CD4-positive, alpha-beta T cell (primary cell): ENCODE data around the gene DYNLT2B. TPM values are rescaled to one million over a fixed set of nuclear protein-coding genes. Genes with fewer than 3 reads are reported as not detected.

Experiments used
- ATAC-seq: fragments of 200-7000 bp; cut with Tn5 transposase; one replicate; pipeline ENCODE4 v1.10.0; 2022; ENCODE audit warnings: mild to moderate bottlenecking; ENCODE audit not compliant: poor library complexity
- CTCF ChIA-PET: fragments of 350-600 bp; sonication (Branson Sonifier 250); formaldehyde crosslinking; loops from one replicate; lab custom pipeline; 2021; ENCODE audit warnings: antibody characterized with exemption, inconsistent platforms; lab: Charles Lee
- POLR2A ChIA-PET: fragments of 350-600 bp; sonication (Branson Sonifier 250); formaldehyde crosslinking; loops from one replicate; lab custom pipeline; 2021; ENCODE audit warnings: antibody characterized with exemption, inconsistent platforms; lab: Charles Lee
- DNase-seq, 14 experiments: peaks; one replicate each; pipeline ENCODE4 v3.0.0-alpha.2; 2013 to 2020; ENCODE audit warnings: mixed read lengths in 2 of 14
- H3K27ac ChIP-seq, 2 donors: one replicate each; pipeline versions ENCODE4 v1.5.1 to v1.7.0; 2013; ENCODE audit warnings: low read length in 2 of 2, low read depth in 1 of 2, mild to moderate bottlenecking in 1 of 2
- H3K27me3 ChIP-seq, 2 experiments: 1 replicate in 1 of 2; 2 replicates in 1 of 2; pipeline versions ENCODE4 v1.6.1 to v1.7.0; 2013; ENCODE audit warnings: low read length in 2 of 2, control low read depth in 1 of 2, mild to moderate bottlenecking in 1 of 2, moderate library complexity in 1 of 2; ENCODE audit not compliant: insufficient read depth in 2 of 2, control insufficient read depth in 1 of 2
- H3K36me3 ChIP-seq: one replicate; pipeline ENCODE4 v1.6.1; 2013; ENCODE audit warnings: low read length, control low read depth; ENCODE audit not compliant: insufficient read depth
- H3K4me1 ChIP-seq: one replicate; pipeline ENCODE4 v1.6.1; 2013; ENCODE audit warnings: low read length, control low read depth; ENCODE audit not compliant: insufficient read depth
- H3K4me3 ChIP-seq: one replicate; pipeline ENCODE4 v1.5.1; 2013; ENCODE audit warnings: mild to moderate bottlenecking, low read length, moderate library complexity
- H3K9me3 ChIP-seq, 2 experiments: 1 replicate in 1 of 2; 2 replicates in 1 of 2; pipeline versions ENCODE4 v1.6.1 to v1.7.0; 2013; ENCODE audit warnings: low read length in 2 of 2, mild to moderate bottlenecking in 2 of 2, control low read depth in 1 of 2, moderate library complexity in 1 of 2; ENCODE audit not compliant: control insufficient read depth in 1 of 2, insufficient read depth in 1 of 2
- H3K27ac Mint-ChIP-seq: one replicate; pipeline ENCODE4 v1.8.0; 2020; ENCODE audit warnings: mixed read lengths
- H3K27me3 Mint-ChIP-seq: one replicate; pipeline ENCODE4 v1.8.0; 2021; ENCODE audit warnings: mixed read lengths
- H3K36me3 Mint-ChIP-seq: one replicate; pipeline ENCODE4 v1.8.0; 2021; ENCODE audit warnings: low read depth, mixed read lengths
- H3K4me1 Mint-ChIP-seq: one replicate; pipeline ENCODE4 v1.8.0; 2021; ENCODE audit warnings: low read depth, mixed read lengths
- H3K4me3 Mint-ChIP-seq: one replicate; pipeline ENCODE4 v1.8.0; 2020; ENCODE audit warnings: mild to moderate bottlenecking, mixed read lengths
- H3K9me3 Mint-ChIP-seq: one replicate; pipeline ENCODE4 v1.8.0; 2020; ENCODE audit warnings: mixed read lengths
- intact Hi-C, 2 experiments: fragments of 100-400 bp; cut with DNase I in 1 of 2; cut with micrococcal nuclease in 1 of 2; formaldehyde crosslinking; loops; one replicate each; pipeline versions ENCODE4 v1.15.1 to v1.9.0; 2023 to 2025; cut with DNase I, micrococcal nuclease
- total RNA-seq, 174 experiments: library from RNA in 2 of 174; stranded (reverse) in 2 of 174; gene quantifications; one replicate each; pipeline ENCODE4 v1.2.3 and lab custom pipeline; 2021 to 2026
- TF ChIP-seq, protein P1 (sequence below): fragments of 200-600 bp; IDR thresholded peaks from one replicate; pipeline ENCODE4 v1.8.0; 2022; ENCODE audit warnings: antibody characterized with exemption, mild to moderate bottlenecking

The DYNLT2B gene
- total RNA-seq, 2 experiments from 2014 or later: 4.5 to 4.6 TPM

DNA sequence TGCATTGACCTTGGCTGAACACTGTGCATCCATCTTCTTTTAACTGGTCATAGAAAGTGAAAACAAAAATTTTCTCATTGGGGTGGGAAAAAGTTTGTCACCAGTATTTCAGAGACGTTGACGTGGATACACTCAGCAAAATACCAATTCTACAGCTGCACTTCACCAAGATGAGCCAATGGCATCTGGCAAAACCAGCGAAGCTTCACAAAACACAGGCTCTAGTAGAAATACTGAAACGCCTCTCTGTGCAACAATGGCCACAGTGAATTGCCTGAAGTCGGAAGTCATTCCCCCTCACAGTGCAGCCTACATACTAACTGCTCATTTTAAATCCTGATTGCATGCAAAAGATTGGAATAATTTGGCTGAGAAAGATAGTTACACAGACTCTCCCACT, 47.5 kb downstream of the DYNLT2B start:
- Mint-ChIP-seq H3K27me3 (no peaks in the 10 kb centered on the region), H3K27ac (no peak overlapping the region), H3K36me3 (peaks cover 43% of the 10 kb centered on the region), H3K9me3 (no peaks in the 10 kb centered on the region), H3K4me3 (no peak overlapping the region), H3K4me1 (peaks cover 12% of the 10 kb centered on the region)
- H3K27me3 ChIP-seq: no peaks in the 10 kb centered on the region
- TF ChIP-seq, protein P1, sequence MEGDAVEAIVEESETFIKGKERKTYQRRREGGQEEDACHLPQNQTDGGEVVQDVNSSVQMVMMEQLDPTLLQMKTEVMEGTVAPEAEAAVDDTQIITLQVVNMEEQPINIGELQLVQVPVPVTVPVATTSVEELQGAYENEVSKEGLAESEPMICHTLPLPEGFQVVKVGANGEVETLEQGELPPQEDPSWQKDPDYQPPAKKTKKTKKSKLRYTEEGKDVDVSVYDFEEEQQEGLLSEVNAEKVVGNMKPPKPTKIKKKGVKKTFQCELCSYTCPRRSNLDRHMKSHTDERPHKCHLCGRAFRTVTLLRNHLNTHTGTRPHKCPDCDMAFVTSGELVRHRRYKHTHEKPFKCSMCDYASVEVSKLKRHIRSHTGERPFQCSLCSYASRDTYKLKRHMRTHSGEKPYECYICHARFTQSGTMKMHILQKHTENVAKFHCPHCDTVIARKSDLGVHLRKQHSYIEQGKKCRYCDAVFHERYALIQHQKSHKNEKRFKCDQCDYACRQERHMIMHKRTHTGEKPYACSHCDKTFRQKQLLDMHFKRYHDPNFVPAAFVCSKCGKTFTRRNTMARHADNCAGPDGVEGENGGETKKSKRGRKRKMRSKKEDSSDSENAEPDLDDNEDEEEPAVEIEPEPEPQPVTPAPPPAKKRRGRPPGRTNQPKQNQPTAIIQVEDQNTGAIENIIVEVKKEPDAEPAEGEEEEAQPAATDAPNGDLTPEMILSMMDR: no peak
- intact Hi-C loops: no loop called here
- H3K9me3 ChIP-seq: peaks cover 0 to 4% of the 10 kb centered on the region in 2 experiments
- H3K4me1 ChIP-seq: peaks cover 27% of the 10 kb centered on the region
- ChIA-PET POLR2A (no interaction called here), CTCF (no interaction called here)
- no peak overlapping the region for H3K27ac ChIP-seq
- no peak for DNase-seq
- peaks cover 38% of the 10 kb centered on the region for H3K36me3 ChIP-seq
- no peak for ATAC-seq
- H3K4me3 ChIP-seq: no peak overlapping the region

DNA sequence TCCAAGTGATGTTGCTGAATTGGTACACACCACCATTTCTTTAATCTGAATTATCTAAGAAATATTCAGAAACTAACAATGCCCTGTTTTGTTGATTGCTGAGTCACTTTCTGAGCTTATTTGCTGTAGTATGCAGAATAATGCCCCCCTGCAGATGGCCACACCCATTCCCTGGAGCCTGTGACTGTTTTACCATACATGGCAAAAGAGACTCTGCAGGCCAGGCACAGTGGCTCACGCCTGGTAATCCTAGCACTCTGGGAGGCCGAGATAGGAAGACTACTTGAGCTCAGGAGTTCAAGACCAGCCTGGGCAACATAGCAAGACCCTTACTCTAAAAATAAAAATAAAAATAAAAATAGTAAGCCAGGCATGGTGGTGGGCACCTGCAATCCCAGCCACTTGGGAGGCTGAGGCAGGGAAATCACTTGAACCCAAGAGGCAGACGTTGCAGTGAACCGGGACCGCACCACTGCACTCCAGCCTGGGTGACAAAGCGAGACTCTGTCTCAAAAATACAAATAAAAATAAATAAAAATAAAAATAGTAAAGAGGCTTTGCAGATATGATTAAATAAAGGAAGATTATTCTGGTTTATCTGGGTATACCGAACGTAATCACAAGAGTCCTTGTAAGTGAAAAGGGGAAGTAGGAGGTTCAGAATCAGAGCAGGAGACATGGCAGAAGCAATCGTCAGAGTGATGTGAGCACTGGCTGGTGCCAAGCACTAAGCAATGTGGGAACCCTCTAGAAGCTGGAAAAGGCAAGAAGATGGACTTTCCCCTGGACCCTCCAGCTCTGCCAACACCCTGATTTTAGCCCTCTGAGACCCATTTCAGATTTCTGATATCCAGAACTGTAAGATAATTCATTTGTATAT, 49.5 kb downstream of the DYNLT2B start:
- POLR2A ChIA-PET: no interaction called here
- H3K27ac Mint-ChIP-seq: peak overlapping the region; percentile 37
- no peaks in the 10 kb centered on the region for H3K27me3 Mint-ChIP-seq
- Histone ChIP-seq H3K9me3 (peaks cover 0 to 4% of the 10 kb centered on the region in 2 experiments), H3K4me1 (peaks cover 12% of the 10 kb centered on the region), H3K4me3 (no peak overlapping the region), H3K27ac (no peak overlapping the region), H3K36me3 (peaks cover 50% of the 10 kb centered on the region), H3K27me3 (no peaks in the 10 kb centered on the region)
- intact Hi-C loops: no loop called here
- ATAC-seq: no peak
- TF ChIP-seq, protein P1: no peak
- peaks cover 53% of the 10 kb centered on the region for H3K36me3 Mint-ChIP-seq
- no peaks in the 10 kb centered on the region for H3K9me3 Mint-ChIP-seq
- CTCF ChIA-PET: no interaction called here
- no peak overlapping the region for H3K4me3 Mint-ChIP-seq
- DNase-seq: no peak
- no peaks in the 10 kb centered on the region for H3K4me1 Mint-ChIP-seq

DNA sequence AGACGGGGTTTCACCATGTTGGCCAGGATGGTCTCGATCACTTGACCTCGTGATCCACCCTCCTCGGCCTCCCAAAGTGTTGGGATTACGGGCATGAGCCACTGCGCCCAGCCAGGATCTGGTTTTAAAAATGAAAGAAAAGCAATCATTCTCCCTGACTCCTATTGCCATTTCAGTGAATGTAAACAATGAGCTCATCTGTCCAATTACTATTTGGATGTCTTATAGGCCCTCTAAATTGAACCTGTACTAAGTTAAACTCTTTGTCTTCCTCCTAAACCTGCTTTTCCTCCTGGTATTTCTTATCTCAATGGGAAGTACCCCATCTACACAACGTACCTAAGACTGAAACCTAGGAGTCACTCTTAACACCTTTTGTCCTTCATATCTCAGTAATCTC, 54.2 kb downstream of the DYNLT2B start:
- peaks cover 47% of the 10 kb centered on the region for H3K36me3 ChIP-seq
- no peak overlapping the region for H3K4me3 ChIP-seq
- intact Hi-C loops: no loop called here
- DNase-seq: no peak
- no peak overlapping the region for H3K27ac ChIP-seq
- H3K27me3 Mint-ChIP-seq: no peaks in the 10 kb centered on the region
- POLR2A ChIA-PET: no interaction called here
- no peak for ATAC-seq
- H3K4me1 Mint-ChIP-seq: no peaks in the 10 kb centered on the region
- no peak overlapping the region for H3K4me3 Mint-ChIP-seq
- H3K9me3 ChIP-seq: no peaks in the 10 kb centered on the region
- no peaks in the 10 kb centered on the region for H3K4me1 ChIP-seq
- CTCF ChIA-PET: no interaction called here
- no peak overlapping the region for H3K27ac Mint-ChIP-seq
- TF ChIP-seq, protein P1: no peak
- H3K27me3 ChIP-seq: no peaks in the 10 kb centered on the region
- peaks cover 63% of the 10 kb centered on the region for H3K36me3 Mint-ChIP-seq
- no peaks in the 10 kb centered on the region for H3K9me3 Mint-ChIP-seq
